Right lobe of liver (tissue), 4 donors: ENCODE results near the gene PPP1R14C.

ENCODE experiments used
- POLR2A ChIP-seq: fragments of 450-650 bp; IDR thresholded peaks from one replicate; pipeline ENCODE4 v1.6.1; 2017; ENCODE audit warnings: antibody characterized with exemption, mild to moderate bottlenecking
- TF ChIP-seq, protein P1 (sequence below), 4 donors: fragments of 200-600 bp in 3 of 4; fragments of 450-650 bp in 1 of 4; IDR thresholded peaks; one replicate each; pipeline versions ENCODE4 v1.5.1 to v1.8.0; 2016 to 2022; ENCODE audit warnings: antibody characterized with exemption in 4 of 4, mild to moderate bottlenecking in 2 of 4
- donor health status: DM: no; HTN: no; CAD: no.
- donor health status: DM: no; HTN: no; CAD: no.
- donor health status: DM: no; HTN: yes; CAD: no.

- TF ChIP-seq, protein P1, sequence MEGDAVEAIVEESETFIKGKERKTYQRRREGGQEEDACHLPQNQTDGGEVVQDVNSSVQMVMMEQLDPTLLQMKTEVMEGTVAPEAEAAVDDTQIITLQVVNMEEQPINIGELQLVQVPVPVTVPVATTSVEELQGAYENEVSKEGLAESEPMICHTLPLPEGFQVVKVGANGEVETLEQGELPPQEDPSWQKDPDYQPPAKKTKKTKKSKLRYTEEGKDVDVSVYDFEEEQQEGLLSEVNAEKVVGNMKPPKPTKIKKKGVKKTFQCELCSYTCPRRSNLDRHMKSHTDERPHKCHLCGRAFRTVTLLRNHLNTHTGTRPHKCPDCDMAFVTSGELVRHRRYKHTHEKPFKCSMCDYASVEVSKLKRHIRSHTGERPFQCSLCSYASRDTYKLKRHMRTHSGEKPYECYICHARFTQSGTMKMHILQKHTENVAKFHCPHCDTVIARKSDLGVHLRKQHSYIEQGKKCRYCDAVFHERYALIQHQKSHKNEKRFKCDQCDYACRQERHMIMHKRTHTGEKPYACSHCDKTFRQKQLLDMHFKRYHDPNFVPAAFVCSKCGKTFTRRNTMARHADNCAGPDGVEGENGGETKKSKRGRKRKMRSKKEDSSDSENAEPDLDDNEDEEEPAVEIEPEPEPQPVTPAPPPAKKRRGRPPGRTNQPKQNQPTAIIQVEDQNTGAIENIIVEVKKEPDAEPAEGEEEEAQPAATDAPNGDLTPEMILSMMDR (IDR thresholded peaks at IDR 0.05): no peak
- TF ChIP-seq POLR2A: no peak
Observed at GRCh38 chr6:150140236-150140969, 2.4 kb upstream of the PPP1R14C start.
